HL-60 (cell line): ENCODE data around the gene SNUPN.
"Not testable (repeated sequence)": the region's sequence is repeated elsewhere in the genome, so short reads cannot be mapped to it uniquely, and the experiment has no call there.

Experiments
- DNase-seq, 2 experiments: peaks; one replicate each; pipeline ENCODE4 v3.0.0-alpha.2; 2010 to 2020; ENCODE audit warnings: low read depth in 1 of 2, low spot score in 1 of 2
- H3K27ac ChIP-seq: fragments of 250-450 bp; sonication (Bioruptor Pico); replicated peaks from 2 replicates; pipeline ENCODE4 v1.5.1; 2020; ENCODE audit warnings: mild to moderate bottlenecking, moderate library complexity
- H3K27me3 ChIP-seq: fragments of 250-450 bp; sonication (Bioruptor Pico); 2 replicates; pipeline ENCODE4 v1.5.1; 2021; ENCODE audit warnings: mild to moderate bottlenecking, moderate library complexity; ENCODE audit not compliant: insufficient read depth, poor library complexity, severe bottlenecking
- H3K4me3 ChIP-seq: replicated peaks from 2 replicates; pipeline ENCODE4 v1.5.1; 2011; ENCODE audit warnings: mild to moderate bottlenecking, control low read depth, low read length; ENCODE audit not compliant: insufficient read depth
- CTCF ChIP-seq: IDR thresholded peaks from one replicate; pipeline ENCODE4 v1.5.1; 2011; ENCODE audit warnings: low read length, control low read depth, inconsistent platforms; ENCODE audit not compliant: insufficient read depth
- GABPA ChIP-seq: IDR thresholded peaks from 2 replicates; pipeline ENCODE4 v1.6.1; 2012; ENCODE audit warnings: low read depth
- POLR2AphosphoS5 ChIP-seq: IDR thresholded peaks from 2 replicates; pipeline ENCODE4 v1.6.1; 2012; ENCODE audit warnings: low read depth
- SPI1 ChIP-seq: IDR thresholded peaks from 2 replicates; pipeline ENCODE4 v1.6.1; 2012; ENCODE audit warnings: low read depth, mild to moderate bottlenecking, borderline replicate concordance
- TF ChIP-seq, protein P1 (sequence below): IDR thresholded peaks from 2 replicates; pipeline ENCODE4 v1.6.1; 2012; ENCODE audit warnings: low read depth; ENCODE audit not compliant: insufficient replicate concordance

SNUPN gene

DNA sequence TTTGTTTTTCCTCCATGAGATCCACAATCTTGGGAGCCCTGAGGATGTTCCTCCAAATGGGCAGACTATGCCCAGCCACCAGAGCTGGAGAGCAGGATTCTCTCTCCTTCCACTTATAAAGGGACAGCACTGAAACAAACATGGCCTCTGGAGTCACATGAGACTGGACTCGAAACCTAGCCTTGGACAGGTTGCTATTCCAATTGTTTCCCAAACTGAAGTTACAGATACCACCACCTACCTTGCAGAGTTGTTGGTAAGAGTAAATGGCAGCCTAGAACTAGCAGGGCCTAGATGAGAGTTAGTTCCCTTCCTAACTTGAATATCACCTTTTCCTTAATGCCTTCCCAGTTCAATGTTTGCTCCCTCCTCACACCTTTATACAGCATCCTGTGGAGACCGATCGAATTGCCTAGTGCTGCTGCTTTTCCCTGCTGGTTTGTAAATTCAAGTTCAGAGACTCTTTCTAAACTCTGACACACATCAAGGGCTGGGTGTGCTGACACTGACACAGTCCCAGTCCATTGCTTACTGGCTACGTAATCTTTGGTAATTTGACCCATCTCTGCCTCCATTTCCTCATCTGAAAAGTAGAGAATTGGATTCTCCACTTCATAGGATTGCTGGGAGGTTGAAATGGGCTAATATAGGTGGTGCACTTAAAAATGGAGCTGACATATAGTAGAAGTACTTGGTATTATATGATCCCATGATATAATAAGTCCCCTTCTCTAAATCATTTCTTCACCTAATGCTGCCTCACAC, 11.9 kb upstream of the SNUPN start:
- Histone ChIP-seq H3K27ac (no peak overlapping the region), H3K4me3 (peak overlapping the region; percentile 68), H3K27me3 (no peaks in the 10 kb centered on the region)
- TF ChIP-seq GABPA: no peak
- no peak for TF ChIP-seq SPI1
- TF ChIP-seq CTCF: no peak
- TF ChIP-seq, protein P1, sequence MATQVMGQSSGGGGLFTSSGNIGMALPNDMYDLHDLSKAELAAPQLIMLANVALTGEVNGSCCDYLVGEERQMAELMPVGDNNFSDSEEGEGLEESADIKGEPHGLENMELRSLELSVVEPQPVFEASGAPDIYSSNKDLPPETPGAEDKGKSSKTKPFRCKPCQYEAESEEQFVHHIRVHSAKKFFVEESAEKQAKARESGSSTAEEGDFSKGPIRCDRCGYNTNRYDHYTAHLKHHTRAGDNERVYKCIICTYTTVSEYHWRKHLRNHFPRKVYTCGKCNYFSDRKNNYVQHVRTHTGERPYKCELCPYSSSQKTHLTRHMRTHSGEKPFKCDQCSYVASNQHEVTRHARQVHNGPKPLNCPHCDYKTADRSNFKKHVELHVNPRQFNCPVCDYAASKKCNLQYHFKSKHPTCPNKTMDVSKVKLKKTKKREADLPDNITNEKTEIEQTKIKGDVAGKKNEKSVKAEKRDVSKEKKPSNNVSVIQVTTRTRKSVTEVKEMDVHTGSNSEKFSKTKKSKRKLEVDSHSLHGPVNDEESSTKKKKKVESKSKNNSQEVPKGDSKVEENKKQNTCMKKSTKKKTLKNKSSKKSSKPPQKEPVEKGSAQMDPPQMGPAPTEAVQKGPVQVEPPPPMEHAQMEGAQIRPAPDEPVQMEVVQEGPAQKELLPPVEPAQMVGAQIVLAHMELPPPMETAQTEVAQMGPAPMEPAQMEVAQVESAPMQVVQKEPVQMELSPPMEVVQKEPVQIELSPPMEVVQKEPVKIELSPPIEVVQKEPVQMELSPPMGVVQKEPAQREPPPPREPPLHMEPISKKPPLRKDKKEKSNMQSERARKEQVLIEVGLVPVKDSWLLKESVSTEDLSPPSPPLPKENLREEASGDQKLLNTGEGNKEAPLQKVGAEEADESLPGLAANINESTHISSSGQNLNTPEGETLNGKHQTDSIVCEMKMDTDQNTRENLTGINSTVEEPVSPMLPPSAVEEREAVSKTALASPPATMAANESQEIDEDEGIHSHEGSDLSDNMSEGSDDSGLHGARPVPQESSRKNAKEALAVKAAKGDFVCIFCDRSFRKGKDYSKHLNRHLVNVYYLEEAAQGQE: no peak
- no peak for TF ChIP-seq POLR2AphosphoS5
- no peak for DNase-seq

DNA sequence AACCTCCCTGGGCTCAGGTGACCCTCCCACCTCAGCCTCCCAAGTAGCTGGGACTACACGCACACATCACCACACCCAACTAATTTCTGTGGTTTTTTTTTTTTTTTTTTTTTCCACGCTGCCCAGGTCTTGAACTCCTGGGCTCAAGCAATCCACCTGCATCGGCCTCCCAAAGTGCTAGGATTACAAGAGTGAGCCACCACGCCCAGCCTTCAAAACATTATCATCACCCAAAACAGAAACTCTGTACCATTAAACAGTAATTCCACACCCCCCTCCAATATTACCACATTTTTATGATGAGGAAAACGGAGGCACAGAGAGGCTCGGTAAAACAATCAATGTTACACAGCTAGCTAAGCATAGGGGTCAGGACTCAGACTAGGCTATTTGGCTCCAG, 10.5 kb upstream of the SNUPN start:
- TF ChIP-seq SPI1 (no peak), GABPA (no peak), CTCF (no peak), POLR2AphosphoS5 (no peak)
- TF ChIP-seq, protein P1: no peak
- H3K27me3 ChIP-seq: no peaks in the 10 kb centered on the region
- no peak for DNase-seq
- H3K27ac ChIP-seq: no peak overlapping the region
- H3K4me3 ChIP-seq: no peak overlapping the region

DNA sequence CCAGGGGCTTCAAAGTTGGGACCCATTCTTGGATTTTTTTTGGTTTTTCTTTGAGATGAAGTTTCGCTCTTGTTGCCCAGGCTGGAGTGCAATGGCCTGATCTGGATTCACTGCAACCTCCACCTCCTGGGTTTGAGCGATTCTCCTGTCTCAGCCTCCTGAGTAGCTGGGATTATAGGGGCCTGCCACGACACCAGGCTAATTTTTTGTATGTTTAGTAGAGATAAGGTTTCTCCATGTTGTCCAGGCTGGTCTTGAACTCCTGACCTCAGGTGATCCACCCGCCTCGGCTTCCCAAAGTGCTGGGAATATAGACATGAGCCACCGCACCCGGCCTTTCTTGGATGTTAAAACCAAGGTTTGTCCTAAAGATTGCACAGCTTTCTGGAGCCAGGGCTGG, 8.4 kb upstream of the SNUPN start:
- H3K4me3 ChIP-seq, DNase-seq, H3K27ac ChIP-seq, H3K27me3 ChIP-seq: not testable (repeated sequence)

DNA sequence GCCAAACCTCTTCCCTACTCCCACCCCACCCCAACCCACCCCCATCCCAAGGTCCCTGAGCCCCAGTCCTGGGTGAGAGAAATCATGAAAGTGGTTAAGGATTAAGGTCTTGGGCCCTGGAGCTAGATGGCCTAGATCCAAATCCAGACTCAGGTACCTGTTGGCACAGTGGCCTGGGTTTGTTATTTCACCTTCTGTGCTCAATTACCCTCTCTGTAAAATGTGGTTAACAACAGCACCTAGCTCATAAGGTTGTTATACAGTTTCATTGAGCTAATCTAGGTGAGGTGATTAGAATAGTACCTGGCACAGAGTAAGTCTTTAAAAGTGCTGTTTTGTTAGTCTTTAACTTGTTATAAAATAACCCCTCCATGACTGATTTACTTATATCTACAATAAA, 6.4 kb upstream of the SNUPN start:
- Histone ChIP-seq H3K27ac (no peak overlapping the region), H3K27me3 (no peaks in the 10 kb centered on the region), H3K4me3 (no peak overlapping the region)
- TF ChIP-seq GABPA (no peak), POLR2AphosphoS5 (no peak), SPI1 (no peak), CTCF (no peak)
- TF ChIP-seq, protein P1: no peak
- DNase-seq: no peak
